NCI-H1694 treated with DMSO at 0.1 percent for 48 hours (cell line): ENCODE measurements around the gene TMC6.
A peak's percentile ranks its signal among the peaks of the same experiment; 100 is the strongest.
"Not testable (repeated sequence)": the region's sequence is repeated elsewhere in the genome, so short reads cannot be mapped to it uniquely, and the experiment has no call there.

Experiments used
- DNase-seq: peaks from one replicate; lab custom pipeline; 2025; lab: John Stamatoyannopoulos, UW

TMC6 gene

DNA sequence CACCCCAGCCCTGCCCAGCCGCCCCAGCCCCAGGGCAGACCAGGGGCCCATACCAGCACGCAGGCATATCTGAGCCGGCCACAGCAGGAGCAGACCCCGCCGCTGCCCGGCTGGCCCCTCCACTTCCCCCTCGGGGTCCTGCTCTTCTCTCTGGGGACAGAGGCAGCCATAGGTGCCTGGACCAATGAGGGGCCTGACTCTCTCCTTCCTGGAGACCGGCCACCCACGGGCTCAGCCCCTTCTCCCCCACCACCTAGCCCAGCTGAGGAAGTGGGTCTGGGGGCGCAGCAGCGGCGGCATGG, 3.8 kb downstream of the TMC6 start:
- DNase-seq: no peak

- no peak for DNase-seq
Measured at GRCh38 chr17:78124081-78124835, 4.3 kb downstream of the TMC6 start.

DNA sequence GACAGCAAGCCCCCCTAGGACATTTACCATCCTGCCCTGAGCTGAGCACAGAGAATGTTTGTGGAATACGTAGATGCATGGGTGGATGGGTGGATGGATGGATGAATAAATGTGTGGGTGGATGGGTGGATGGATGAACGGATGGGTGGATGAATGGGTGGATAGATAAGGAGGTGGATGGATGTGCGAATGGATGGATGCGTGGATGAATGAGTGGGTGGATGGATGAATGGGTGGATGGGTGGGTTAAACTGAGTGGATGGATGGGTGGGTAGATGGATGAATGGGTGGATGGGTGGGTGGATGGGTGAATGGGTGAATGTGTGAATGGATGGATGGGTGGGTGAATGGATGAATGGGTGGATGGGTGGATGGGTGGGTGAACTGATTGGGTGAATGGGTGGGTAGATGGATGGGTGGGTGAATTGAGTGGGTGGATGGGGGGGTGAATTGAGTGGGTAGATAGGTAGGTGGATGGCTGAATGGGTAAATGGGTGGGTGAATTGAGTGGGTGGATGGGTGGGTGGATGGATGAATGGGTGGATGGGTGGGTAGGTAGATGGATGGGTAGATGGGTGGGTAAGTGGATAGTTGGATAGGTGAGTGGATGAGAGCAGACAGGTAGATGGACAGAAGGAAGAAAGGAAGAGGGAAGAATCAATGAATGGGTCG, 5.2 kb downstream of the TMC6 start:
- no peak for DNase-seq

DNA sequence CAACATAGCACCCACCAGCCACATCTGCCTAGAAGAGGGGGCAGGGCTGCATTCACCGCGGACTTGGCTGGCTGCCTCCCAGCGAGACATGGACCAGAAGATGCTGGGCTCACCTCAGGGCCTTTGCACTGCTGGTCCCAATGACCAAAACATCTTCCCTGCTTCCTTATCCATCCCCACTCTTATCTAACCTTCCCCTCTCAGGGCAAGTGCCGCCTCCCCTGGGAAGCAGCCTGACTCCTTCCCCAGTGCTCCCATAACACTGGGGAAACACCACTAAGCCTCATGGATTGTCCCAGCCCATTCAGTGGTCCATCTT, 5.7 kb downstream of the TMC6 start:
- DNase-seq: no peak

- no peak for DNase-seq
Measured at GRCh38 chr17:78122216-78122930, 6.2 kb downstream of the TMC6 start.

DNA sequence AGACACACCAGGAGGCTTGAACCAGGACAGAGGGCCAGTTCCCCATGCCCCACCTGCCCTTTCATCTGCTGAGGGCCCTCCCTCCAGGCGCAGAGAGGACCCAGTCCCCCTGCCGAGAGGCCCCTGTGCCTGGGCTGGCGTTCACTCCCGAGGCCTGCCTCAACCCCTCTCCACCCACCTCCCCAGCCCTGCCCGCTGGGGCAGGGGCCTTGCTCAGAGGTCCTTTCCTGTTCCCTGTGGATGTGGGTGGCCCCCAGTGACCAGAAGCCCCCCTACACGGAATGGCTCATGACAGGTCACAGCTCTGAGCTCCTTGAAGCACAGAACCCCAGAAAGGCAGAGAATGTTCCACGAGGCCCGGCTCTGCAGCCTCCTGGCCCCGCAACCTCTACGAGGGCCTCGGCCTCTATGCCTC, 6.7 kb downstream of the TMC6 start:
- no peak for DNase-seq

- no peak for DNase-seq
Measured at GRCh38 chr17:78120971-78121800, 7.4 kb downstream of the TMC6 start.

GRCh38 chr17:78120537-78120936, 8.0 kb downstream of the TMC6 start:
- DNase-seq: no peak

DNA sequence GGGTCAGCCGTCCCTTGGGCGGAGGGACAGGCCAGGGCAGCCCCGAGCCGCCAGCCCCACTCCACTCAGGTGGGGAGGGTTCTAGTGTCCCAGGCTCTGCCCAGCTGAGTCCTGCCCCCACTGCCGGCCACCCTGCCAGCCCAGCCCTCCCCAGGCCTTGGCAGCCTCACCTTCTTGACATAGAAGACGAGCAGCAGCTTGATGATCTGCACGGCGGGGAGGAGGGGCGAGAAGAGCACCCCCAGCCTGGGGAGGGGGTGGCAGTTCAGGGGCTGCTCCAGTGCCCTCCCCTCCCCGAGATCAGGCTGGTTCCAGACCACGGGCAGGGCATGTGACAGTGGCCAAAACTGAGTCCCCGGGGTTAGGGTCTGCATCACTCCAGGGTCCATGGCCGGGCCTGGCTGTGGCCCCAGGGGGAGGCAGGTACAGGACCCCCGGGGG, 9.7 kb downstream of the TMC6 start:
- DNase-seq: no peak

GRCh38 chr17:78117027-78117981, 11.3 kb downstream of the TMC6 start:
- DNase-seq: no peak

DNA sequence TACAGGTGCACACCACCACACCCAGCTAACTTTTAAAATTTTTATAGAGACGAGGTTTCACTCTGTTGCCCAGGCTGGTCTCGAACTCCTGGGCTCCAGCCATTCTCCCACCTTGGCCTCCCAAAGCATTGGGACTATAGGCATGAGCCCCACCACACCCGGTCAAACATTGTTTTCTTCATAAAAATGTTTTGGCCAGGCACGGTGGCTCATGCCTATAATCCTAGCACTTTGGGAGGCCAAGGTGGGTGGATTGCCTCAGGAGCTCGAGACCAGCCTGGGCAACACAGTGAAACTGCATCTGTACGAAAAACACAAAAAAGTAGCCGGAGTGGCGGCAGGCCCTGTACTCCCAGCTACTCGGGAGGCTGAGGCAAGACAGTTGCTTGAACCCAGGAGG, 12.1 kb downstream of the TMC6 start:
- DNase-seq: no peak

DNA sequence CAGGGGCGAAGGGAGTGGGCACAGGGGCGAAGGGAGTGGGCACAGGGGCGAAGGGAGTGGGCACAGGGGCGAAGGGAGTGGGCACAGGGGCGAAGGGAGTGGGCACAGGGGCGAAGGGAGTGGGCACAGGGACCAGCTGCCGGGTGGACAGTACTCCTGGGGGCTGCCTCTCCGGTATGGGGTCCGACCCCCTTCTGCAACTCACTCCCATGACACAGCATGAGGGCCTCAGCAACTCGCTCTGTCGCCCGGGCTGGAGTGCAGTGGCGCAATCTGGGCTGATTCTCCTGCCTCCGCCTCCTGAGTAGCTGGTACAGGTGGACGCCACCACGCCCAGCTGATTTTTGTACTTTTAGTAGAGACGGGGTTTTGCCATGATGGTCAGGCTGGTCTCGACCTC, 12.8 kb downstream of the TMC6 start:
- DNase-seq: not testable (repeated sequence)

- no peak for DNase-seq
Measured at GRCh38 chr17:78114831-78115723, 13.5 kb downstream of the TMC6 start.

- no peak for DNase-seq
Measured at GRCh38 chr17:78113804-78114785, 14.5 kb downstream of the TMC6 start.

DNA sequence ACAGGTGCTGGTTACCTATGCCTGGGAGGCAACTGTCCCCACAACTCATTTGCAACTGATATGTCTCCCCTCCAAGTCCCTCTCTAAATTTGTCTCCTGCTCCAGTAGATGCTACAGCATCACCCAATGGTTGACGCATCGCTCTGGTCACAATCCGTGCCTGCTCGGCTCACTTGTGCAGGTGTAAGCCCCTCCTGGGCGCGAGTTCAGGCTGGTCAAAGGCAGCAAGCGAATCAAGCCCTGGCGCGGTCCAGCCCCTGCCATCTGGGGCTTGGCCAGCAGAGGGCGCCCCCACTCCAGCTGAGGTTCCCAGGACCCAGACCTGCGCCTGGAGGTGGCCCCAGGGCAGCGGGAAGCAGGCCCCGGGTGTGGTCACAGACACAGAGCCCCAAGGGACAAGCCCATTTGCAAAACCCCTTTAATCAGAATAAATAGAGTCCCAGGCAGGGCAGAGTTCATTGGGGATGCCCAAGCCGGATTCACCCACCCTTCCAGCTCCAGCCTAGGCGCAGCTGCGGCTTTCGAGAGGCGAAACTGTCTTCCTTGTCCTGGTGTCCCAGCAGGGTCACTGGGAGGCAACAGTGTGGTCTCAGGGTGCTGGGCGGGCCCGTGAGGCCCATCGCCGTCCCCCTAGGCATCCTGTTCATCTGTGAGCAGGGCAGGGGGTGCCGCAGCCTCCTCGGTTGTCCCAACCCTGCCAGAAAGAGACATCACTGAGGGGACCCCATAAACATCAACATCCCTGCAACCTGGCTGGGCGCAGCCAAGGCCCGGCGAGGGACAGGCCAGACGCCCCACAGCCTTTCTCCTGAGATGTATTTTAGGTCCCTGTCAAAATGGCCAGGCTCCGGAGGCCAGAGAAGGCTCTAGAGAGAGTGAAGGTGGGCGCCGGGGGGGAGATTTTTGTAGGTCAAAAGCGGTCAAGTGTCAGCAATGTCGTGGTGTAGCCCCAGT, 15.8 kb downstream of the TMC6 start:
- DNase-seq: peak; percentile 28

DNA sequence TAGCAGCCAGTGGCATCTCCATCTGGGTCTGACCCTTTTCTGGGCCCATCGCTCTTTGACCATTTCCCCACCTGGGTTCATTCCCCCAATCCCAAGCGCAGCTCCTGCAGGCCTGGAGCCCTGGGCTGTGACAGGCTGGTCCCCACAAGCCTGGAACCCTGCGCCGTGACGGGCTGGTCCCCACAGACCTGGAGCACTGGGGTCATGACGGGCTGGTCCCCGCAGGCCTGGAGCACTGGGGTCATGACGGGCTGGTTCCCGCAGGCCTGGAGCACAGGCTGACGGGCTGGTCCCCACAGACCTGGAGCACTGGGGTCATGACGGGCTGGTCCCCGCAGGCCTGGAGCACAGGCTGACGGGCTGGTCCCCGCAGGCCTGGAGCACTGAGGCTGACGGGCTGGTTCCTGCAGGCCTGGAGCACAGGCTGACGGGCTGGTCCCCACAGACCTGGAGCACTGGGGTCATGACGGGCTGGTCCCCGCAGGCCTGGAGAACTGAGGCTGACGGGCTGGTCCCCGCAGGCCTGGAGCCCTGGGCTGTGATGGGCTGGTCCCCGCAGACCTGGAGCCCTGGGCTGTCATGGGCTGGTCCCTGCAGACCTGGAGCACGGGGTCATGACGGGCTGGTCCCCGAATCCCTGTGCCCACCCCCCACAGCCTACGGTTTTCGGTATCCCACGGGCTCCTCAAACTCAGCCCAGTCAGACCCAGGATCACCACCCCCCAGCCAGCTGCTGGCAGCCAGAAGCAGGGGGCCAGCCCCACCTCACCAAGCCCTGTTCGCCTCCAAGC, 16.6 kb downstream of the TMC6 start:
- DNase-seq: no peak
